SK-N-SH treated with all-trans-retinoic acid at 6 μM for 48 hours (cell line): ENCODE results near the gene ZNF653.
A peak's percentile ranks its signal among the peaks of the same experiment; 100 is the strongest.

Experiments
- ATAC-seq: fragments of 200-7000 bp; cut with Tn5 transposase; 3 replicates; pipeline ENCODE4 v1.9.1; 2020; ENCODE audit warnings: mild to moderate bottlenecking, moderate library complexity
- ARNTL ChIP-seq: fragments of 450-650 bp; formaldehyde crosslinking; IDR thresholded peaks from 2 replicates; pipeline ENCODE4 v1.5.0; 2020; ENCODE audit warnings: low read depth, mild to moderate bottlenecking, moderate library complexity, borderline replicate concordance
- BACH2 ChIP-seq: fragments of 250-450 bp; sonication (Bioruptor Pico); IDR thresholded peaks from 2 replicates; pipeline ENCODE4 v1.9.0; 2021; ENCODE audit warnings: mild to moderate bottlenecking, borderline replicate concordance
- ESRRG ChIP-seq: fragments of 250-450 bp; sonication (Bioruptor Pico); IDR thresholded peaks from 2 replicates; pipeline ENCODE4 v1.6.1; 2021; ENCODE audit warnings: mild to moderate bottlenecking
- GLIS3 ChIP-seq: fragments of 250-450 bp; sonication (Bioruptor Pico); IDR thresholded peaks from 2 replicates; pipeline ENCODE4 v1.5.0; 2020; ENCODE audit warnings: mild to moderate bottlenecking, moderate library complexity
- ISL1 ChIP-seq: fragments of 250-450 bp; sonication (Bioruptor Pico); IDR thresholded peaks from 2 replicates; pipeline ENCODE4 v2.1.2; 2022; ENCODE audit warnings: mild to moderate bottlenecking, moderate library complexity
- OSR1 ChIP-seq: fragments of 250-450 bp; sonication (Bioruptor Pico); IDR thresholded peaks from 2 replicates; pipeline ENCODE4 v1.8.0; 2022; ENCODE audit warnings: moderate library complexity, mild to moderate bottlenecking, inconsistent platforms
- PPARA ChIP-seq: fragments of 250-450 bp; sonication (Bioruptor Pico); IDR thresholded peaks from 2 replicates; pipeline ENCODE4 v1.5.0; 2020; ENCODE audit warnings: mild to moderate bottlenecking, borderline replicate concordance
- RARB ChIP-seq: fragments of 250-450 bp; sonication (Bioruptor Pico); IDR thresholded peaks from 2 replicates; pipeline ENCODE4 v1.8.0; 2021; ENCODE audit warnings: mild to moderate bottlenecking, moderate library complexity
- SNAI2 ChIP-seq: fragments of 250-450 bp; sonication (Bioruptor Pico); IDR thresholded peaks from 2 replicates; pipeline ENCODE4 v1.5.0; 2020; ENCODE audit warnings: mild to moderate bottlenecking, moderate library complexity
- TCF4 ChIP-seq: fragments of 250-450 bp; sonication (Bioruptor Pico); IDR thresholded peaks from 2 replicates; pipeline ENCODE4 v1.8.0; 2021; ENCODE audit warnings: mild to moderate bottlenecking, moderate library complexity, borderline replicate concordance
- TOX ChIP-seq: fragments of 250-450 bp; sonication (Bioruptor Pico); IDR thresholded peaks from 2 replicates; pipeline ENCODE4 v1.8.0; 2021; ENCODE audit warnings: mild to moderate bottlenecking, moderate library complexity, borderline replicate concordance
- ZC3H10 ChIP-seq: fragments of 250-450 bp; sonication (Bioruptor Pico); IDR thresholded peaks from 2 replicates; pipeline ENCODE4 v1.5.1; 2021; ENCODE audit warnings: mild to moderate bottlenecking, moderate library complexity
- ZFP3 ChIP-seq: fragments of 250-450 bp; sonication (Bioruptor Pico); IDR thresholded peaks from 2 replicates; pipeline ENCODE4 v1.5.0; 2020; ENCODE audit warnings: mild to moderate bottlenecking, moderate library complexity
- ZFP30 ChIP-seq: fragments of 450-650 bp; formaldehyde crosslinking; IDR thresholded peaks from 2 replicates; pipeline ENCODE4 v1.5.0; 2022; ENCODE audit warnings: mild to moderate bottlenecking, moderate library complexity
- ZNF565 ChIP-seq: fragments of 450-650 bp; formaldehyde crosslinking; conservative IDR thresholded peaks from 2 replicates; pipeline ENCODE4 v1.5.0; 2020; ENCODE audit warnings: low read depth, mild to moderate bottlenecking, moderate library complexity
- ZNF70 ChIP-seq: fragments of 450-650 bp; formaldehyde crosslinking; IDR thresholded peaks from 2 replicates; pipeline ENCODE4 v1.5.0; 2020; ENCODE audit warnings: mild to moderate bottlenecking, moderate library complexity
- ZNF8 ChIP-seq: fragments of 450-650 bp; formaldehyde crosslinking; IDR thresholded peaks from 2 replicates; pipeline ENCODE4 v1.5.0; 2020; ENCODE audit warnings: mild to moderate bottlenecking, moderate library complexity
- TF ChIP-seq, protein P1 (sequence below): fragments of 250-450 bp; sonication (Bioruptor Pico); IDR thresholded peaks from 2 replicates; pipeline ENCODE4 v1.8.0; 2020; ENCODE audit warnings: mild to moderate bottlenecking, moderate library complexity, borderline replicate concordance
- TF ChIP-seq, protein P2 (sequence below): fragments of 250-450 bp; sonication (Bioruptor Pico); IDR thresholded peaks from 2 replicates; pipeline ENCODE4 v1.5.1; 2021; ENCODE audit warnings: mild to moderate bottlenecking, moderate library complexity
- TF ChIP-seq, protein P3 (sequence below): fragments of 250-450 bp; sonication (Bioruptor Pico); IDR thresholded peaks from 2 replicates; pipeline ENCODE4 v1.8.0; 2021; ENCODE audit warnings: low read depth, mild to moderate bottlenecking, moderate library complexity, borderline replicate concordance
- TF ChIP-seq, protein P4 (sequence below): fragments of 250-450 bp; sonication (Bioruptor Pico); IDR thresholded peaks from 2 replicates; pipeline ENCODE4 v1.5.1; 2020; ENCODE audit warnings: low read depth, mild to moderate bottlenecking, moderate library complexity

ZNF653 gene

DNA sequence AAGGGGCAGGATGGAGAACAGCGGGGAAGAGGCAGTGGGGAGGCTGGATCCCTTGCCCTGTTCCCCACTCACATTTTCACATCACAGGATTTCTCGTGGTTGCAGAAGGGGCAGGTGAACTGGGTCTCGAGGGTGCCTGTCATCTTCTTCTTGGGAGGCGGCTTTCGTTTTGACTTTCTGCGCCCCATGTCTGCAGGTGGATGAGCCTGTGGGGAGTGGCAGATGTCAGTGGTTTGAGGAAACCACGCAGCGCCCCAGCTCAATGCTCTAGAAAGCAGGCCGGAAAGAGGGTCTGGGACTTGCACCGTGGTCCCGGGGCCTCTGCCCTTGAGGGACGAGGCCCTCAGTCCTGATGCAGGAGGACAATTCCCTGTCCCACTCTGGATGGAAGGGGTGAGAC, 48.5 kb upstream of the ZNF653 start (continued):
- no peak for TF ChIP-seq RARB

DNA sequence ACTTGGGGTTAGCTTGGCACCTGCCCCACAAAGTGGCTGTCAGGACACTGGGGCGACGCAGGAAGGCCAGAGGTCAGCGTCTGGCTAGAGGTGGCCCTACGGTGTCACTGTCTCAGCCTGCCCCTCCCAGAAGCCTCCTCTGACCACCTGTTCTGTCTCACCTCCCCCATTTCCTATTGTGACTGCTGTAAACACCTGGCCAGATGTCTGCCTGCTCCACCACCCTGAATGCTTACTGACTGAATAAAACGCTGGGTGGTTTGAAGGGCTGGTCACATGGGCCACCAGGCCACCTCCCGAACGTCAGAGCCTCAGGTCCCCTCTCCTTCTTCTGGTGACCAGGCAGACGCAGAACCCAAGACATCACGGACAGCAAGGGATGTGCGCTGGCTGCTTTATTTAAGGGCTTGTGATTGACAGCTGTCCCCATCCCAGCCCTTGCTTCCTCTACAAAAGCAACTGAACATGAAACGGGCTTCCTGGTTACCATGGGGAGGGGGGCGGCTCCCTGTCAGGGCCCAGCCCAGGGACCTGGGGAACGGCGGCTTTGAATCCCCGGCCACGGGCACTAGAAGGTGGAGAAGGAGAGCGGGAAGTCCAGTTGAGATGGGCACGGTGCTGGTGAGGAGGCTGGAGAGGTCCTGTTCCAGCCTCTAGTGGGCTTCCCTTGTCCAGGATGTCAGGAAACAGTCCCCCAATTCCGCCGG, 47.2 kb upstream of the ZNF653 start:
- no peak for ATAC-seq
- TF ChIP-seq OSR1 (CRISPR knock-in tag) (no peak), ZNF8 (no peak), ISL1 (CRISPR knock-in tag) (no peak)

DNA sequence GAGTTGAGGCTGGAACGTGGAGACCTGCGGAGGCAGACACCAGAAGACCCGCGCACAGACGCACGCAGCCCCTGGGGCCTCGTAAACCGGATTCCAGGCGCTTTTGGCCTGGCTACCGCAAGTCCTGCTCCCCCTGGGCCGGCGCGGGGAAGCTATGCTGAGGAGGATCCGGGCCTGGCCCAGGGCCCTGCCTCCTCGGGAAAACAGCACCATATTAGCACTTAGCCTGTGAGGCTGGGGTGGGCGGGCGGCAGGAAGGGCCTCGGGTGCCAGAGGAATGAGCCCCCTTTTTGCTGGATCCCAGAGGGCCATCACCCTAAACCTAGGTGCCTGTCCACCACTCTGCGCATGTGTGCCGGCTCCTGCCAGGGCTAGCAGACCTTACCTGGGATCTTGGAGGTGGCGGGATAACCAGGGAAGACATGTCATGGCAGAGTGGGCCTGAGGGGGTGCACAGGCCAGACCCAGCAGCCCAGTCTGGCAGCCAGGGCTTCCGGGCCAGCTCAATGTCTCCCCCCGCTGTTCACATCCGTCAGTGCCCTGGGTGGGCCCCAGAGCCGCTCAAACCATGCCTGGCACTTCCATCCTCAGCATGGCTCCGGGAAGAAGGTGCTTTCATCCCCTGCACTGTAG, 46.1 kb upstream of the ZNF653 start:
- ATAC-seq: peak; percentile 80
- TF ChIP-seq, protein P1, sequence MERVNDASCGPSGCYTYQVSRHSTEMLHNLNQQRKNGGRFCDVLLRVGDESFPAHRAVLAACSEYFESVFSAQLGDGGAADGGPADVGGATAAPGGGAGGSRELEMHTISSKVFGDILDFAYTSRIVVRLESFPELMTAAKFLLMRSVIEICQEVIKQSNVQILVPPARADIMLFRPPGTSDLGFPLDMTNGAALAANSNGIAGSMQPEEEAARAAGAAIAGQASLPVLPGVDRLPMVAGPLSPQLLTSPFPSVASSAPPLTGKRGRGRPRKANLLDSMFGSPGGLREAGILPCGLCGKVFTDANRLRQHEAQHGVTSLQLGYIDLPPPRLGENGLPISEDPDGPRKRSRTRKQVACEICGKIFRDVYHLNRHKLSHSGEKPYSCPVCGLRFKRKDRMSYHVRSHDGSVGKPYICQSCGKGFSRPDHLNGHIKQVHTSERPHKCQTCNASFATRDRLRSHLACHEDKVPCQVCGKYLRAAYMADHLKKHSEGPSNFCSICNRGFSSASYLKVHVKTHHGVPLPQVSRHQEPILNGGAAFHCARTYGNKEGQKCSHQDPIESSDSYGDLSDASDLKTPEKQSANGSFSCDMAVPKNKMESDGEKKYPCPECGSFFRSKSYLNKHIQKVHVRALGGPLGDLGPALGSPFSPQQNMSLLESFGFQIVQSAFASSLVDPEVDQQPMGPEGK (CRISPR knock-in tag): no peak

DNA sequence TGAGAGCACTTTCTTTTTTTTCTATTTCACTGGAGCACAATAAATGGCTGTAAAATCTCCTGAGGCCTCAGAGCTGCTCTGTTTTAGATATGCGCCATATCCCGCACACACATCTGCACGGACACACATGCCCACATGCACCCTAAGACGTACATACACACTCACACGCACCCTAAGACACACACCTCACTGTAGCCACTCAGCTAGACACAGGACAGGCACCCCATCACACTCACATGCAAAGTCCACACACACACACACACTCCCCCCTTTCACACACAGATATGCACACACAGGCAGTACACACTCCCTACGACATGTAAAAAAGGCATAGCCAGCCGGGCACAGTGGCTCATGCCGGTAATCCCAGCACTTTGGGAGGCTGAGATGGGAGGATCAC, 44.6 kb upstream of the ZNF653 start:
- TF ChIP-seq TOX (CRISPR knock-in tag) (no peak), ESRRG (no peak), ISL1 (CRISPR knock-in tag) (no peak), ZFP30 (CRISPR knock-in tag) (no peak), ZNF70 (CRISPR knock-in tag) (no peak), ZFP3 (CRISPR knock-in tag) (no peak), TCF4 (CRISPR knock-in tag) (no peak), OSR1 (CRISPR knock-in tag) (no peak), ZNF8 (no peak), RARB (no peak), SNAI2 (CRISPR knock-in tag) (no peak), GLIS3 (CRISPR knock-in tag) (no peak)
- TF ChIP-seq, protein P2, sequence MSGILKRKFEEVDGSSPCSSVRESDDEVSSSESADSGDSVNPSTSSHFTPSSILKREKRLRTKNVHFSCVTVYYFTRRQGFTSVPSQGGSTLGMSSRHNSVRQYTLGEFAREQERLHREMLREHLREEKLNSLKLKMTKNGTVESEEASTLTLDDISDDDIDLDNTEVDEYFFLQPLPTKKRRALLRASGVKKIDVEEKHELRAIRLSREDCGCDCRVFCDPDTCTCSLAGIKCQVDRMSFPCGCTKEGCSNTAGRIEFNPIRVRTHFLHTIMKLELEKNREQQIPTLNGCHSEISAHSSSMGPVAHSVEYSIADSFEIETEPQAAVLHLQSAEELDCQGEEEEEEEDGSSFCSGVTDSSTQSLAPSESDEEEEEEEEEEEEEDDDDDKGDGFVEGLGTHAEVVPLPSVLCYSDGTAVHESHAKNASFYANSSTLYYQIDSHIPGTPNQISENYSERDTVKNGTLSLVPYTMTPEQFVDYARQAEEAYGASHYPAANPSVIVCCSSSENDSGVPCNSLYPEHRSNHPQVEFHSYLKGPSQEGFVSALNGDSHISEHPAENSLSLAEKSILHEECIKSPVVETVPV (CRISPR knock-in tag): no peak
- TF ChIP-seq, protein P3, sequence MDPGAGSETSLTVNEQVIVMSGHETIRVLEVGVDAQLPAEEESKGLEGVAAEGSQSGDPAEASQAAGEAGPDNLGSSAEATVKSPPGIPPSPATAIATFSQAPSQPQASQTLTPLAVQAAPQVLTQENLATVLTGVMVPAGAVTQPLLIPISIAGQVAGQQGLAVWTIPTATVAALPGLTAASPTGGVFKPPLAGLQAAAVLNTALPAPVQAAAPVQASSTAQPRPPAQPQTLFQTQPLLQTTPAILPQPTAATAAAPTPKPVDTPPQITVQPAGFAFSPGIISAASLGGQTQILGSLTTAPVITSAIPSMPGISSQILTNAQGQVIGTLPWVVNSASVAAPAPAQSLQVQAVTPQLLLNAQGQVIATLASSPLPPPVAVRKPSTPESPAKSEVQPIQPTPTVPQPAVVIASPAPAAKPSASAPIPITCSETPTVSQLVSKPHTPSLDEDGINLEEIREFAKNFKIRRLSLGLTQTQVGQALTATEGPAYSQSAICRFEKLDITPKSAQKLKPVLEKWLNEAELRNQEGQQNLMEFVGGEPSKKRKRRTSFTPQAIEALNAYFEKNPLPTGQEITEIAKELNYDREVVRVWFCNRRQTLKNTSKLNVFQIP (CRISPR knock-in tag): no peak
- no peak for ATAC-seq

DNA sequence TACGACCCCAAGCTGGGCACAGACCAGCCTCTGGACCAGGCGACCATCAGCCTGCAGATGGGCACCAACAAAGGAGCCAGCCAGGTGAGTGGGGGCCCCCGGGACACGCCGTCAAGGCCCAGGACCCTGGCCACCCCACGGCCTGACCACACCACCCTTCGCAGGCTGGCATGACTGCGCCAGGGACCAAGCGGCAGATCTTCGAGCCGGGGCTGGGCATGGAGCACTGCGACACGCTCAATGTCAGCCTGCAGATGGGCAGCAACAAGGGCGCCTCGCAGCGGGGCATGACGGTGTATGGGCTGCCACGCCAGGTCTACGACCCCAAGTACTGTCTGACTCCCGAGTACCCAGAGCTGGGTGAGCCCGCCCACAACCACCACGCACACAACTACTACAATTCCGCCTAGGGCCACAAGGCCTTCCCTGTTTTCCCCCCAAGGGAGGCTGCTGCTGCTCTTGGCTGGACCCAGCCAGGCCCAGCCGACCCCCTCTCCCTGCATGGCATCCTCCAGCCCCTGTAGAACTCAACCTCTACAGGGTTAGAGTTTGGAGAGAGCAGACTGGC, 43.8 kb upstream of the ZNF653 start:
- ATAC-seq: no peak
- no peak for TF ChIP-seq ESRRG
- TF ChIP-seq, protein P1 (CRISPR knock-in tag): no peak
- TF ChIP-seq, protein P2 (CRISPR knock-in tag): no peak
- TF ChIP-seq TOX (CRISPR knock-in tag): no peak
- TF ChIP-seq, protein P4, sequence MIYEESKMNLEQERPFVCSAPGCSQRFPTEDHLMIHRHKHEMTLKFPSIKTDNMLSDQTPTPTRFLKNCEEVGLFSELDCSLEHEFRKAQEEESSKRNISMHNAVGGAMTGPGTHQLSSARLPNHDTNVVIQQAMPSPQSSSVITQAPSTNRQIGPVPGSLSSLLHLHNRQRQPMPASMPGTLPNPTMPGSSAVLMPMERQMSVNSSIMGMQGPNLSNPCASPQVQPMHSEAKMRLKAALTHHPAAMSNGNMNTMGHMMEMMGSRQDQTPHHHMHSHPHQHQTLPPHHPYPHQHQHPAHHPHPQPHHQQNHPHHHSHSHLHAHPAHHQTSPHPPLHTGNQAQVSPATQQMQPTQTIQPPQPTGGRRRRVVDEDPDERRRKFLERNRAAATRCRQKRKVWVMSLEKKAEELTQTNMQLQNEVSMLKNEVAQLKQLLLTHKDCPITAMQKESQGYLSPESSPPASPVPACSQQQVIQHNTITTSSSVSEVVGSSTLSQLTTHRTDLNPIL (CRISPR knock-in tag): no peak
- no peak for TF ChIP-seq ZNF565 (CRISPR knock-in tag)
- no peak for TF ChIP-seq ZC3H10 (CRISPR knock-in tag)
- TF ChIP-seq ZFP3 (CRISPR knock-in tag): no peak
- no peak for TF ChIP-seq ZFP30 (CRISPR knock-in tag)
- no peak for TF ChIP-seq ARNTL (CRISPR knock-in tag)
- no peak for TF ChIP-seq PPARA (CRISPR knock-in tag)
- TF ChIP-seq RARB: no peak
- no peak for TF ChIP-seq ISL1 (CRISPR knock-in tag)
- TF ChIP-seq ZNF70 (CRISPR knock-in tag): no peak
- no peak for TF ChIP-seq TCF4 (CRISPR knock-in tag)
- TF ChIP-seq GLIS3 (CRISPR knock-in tag): no peak
- no peak for TF ChIP-seq ZNF8
- TF ChIP-seq BACH2 (CRISPR knock-in tag): no peak
